SH-SY5Y (cell line): ENCODE data around the gene LRP2BP.

ENCODE experiments used
- GATA2 ChIP-seq: IDR thresholded peaks from 2 replicates; pipeline ENCODE4 v1.6.1; 2011; ENCODE audit warnings: mild to moderate bottlenecking, low read depth, low read length
- GATA3 ChIP-seq: IDR thresholded peaks from 2 replicates; pipeline ENCODE4 v1.6.1; 2011; ENCODE audit warnings: low read depth, mild to moderate bottlenecking, low read length, moderate library complexity

GRCh38 chr4:185421366-185422124 lies 25.8 kb upstream of the LRP2BP start:
- TF ChIP-seq GATA2: no peak
- TF ChIP-seq GATA3: no peak
